Hypothalamus (tissue), 51 donors: ENCODE results near the gene CELA1.
"Not testable (repeated sequence)": the region's sequence is repeated elsewhere in the genome, so short reads cannot be mapped to it uniquely, and the experiment has no call there.

Source experiments
- DNase-seq, 51 donors: peaks; one replicate each; lab custom pipeline; 2025; lab: John Stamatoyannopoulos, UW

CELA1 gene

DNA sequence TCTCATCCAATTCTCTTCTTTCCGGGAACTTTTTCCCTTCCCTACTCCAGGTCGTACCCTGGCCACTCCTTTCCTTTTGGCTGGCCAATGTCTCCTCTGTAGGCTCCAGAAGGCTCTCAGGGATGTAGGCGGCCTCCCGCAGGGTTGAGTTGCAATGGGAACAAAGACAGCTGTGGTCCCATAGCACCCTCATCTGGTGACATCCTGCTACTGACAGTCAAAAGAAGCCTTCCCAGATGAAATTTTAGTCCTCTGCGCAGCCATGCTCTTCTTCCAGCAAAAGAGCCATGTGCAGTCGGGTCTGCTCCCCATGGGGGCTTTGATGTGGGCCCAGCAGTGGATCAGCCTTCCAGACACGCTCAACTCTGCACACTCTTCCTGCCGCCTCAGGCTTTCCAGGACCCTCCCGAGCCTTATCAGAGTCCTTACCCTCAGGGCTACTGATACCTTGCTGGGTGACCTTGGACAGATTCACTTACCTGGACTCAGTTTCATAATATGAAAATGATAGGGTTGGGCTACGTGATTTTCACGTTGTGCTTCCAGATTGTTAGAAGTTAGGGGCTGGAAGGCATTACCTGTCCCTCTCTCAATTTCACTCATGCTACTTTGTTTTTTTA, 5.5 kb upstream of the CELA1 start:
- peak in 31 of 51 donors; percentile 9 to 77 (median 31) for DNase-seq

GRCh38 chr12:51349026-51349425, 2.5 kb upstream of the CELA1 start:
- no peak for DNase-seq

DNA sequence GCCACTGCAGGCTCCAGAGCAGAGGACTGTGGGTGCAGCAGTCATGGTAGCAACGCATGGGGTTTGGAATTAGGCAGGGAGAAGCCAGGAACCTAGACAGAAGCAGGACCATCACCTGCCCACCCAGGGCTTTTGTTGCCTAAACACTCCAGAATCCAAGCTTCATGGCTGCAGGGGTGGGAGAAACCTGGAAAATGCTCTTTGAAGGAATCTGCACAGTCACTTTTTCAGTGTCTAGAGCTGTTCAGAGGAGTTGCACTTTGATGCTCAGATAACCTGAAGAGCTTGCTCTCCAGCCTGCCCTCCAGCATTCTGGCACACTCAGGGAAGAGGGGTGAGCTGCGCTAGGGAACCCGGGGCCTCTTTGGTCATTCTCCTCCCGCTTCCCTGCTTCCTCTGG, 1.6 kb upstream of the CELA1 start:
- DNase-seq = no peak

DNA sequence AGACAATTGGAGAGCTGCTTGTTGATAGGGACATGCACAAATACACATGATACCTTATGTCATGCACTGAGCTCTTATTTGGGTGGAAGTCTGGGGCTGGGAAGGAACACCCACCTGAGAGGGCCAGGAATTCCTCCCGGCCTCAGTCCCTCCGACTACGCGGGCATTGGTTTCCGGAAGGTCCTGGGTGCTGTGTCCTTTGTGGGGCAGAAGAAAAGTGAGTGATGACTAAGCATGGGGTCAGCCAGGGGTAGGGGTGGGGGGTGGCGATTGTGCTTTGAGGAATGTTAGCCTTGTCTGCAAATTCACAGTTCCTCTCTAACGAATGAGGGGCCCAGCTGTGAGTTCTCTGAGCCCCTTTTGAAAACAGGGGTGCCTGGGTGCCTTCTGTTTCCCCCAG, 798 bp downstream of the CELA1 start:
- no peak for DNase-seq

- no peak for DNase-seq
Observed at GRCh38 chr12:51343201-51343600, 3.3 kb downstream of the CELA1 start.

- DNase-seq = no peak
Observed at GRCh38 chr12:51342416-51342815, 4.1 kb downstream of the CELA1 start.

- DNase-seq = peak in 42 of 51 donors; percentile 9 to 84 (median 38)
Observed at GRCh38 chr12:51341251-51342007, 5.0 kb downstream of the CELA1 start.

DNA sequence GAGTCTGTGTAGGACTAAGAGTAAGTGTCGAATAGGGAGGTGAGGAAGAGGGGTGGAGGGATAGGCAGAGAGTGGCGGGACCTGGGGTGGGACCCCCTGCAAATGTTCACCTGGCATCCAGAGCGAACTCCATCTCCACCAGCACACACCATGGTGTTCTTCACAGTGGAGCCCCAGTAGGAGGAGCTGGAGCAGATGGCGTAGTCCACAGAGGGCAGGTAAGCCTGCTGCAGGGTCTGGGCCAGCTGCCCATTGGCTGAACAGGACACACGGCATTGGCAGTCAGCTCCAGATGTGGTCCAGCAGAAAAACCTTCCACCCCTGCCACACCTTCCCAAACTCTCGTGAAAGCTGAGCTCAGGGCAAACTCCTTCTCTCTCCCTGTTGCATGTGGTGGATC, 6.7 kb downstream of the CELA1 start:
- DNase-seq = no peak

GRCh38 chr12:51337336-51337735, 9.1 kb downstream of the CELA1 start:
- DNase-seq = not testable (repeated sequence)

DNA sequence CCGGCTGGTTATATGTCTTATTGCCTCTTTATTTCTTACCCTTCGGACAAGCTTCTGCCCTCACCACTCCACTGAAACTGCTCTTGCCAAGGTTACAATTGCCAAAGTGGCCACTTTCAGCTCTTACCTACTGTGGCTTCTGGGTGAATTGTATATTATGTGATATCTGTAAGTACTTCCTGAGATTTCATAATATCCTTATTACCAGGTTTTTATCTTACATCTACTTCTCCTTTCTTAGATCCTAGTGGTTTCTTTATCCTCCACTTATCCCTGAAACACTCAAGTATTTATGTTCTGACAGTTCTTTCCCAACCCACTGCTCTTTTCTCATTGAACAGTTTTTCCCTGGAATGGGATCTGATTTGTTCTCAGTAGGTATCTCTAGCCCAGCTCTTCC, 10.5 kb downstream of the CELA1 start:
- DNase-seq = no peak

- no peak for DNase-seq
Observed at GRCh38 chr12:51334764-51335163, 11.7 kb downstream of the CELA1 start.

DNA sequence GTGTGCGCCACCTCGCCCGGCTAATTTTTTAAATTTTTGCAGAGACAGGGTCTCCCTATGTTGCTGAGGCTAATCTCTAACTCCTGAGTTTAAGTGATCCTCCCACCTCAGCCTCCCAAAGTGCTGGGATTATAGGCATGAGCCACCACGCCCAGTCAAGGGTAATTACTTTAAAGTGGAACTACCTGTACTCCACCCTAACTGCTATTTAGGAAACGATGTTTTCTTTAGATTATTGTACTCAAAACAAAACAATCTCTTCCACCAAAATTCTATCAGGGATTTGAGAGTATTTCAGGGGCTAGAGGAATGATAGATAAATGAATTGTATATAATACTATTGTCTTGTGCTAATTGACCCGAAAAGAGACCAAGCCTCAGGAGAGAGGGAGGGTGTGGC, 12.9 kb downstream of the CELA1 start:
- DNase-seq = no peak

DNA sequence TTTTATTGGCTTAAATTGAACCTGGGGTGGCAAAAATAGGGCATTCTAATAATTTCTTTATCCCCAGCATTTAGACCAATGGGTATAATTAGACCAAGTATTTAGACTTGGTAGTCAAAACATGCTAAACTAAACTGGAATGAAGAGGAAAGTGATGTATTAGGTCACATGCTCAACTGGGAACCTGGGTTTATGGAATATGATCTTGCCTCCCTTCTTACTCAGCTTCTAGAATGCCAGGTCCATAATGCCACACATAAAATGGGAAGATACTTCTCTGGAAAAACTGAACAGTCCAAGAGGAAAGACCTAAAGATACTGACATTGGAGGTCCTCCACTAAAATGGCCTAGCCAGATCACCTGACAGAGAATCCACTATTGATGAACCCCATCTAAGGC, 16.3 kb downstream of the CELA1 start:
- DNase-seq = no peak

- DNase-seq = no peak
Observed at GRCh38 chr12:51329742-51330141, 16.7 kb downstream of the CELA1 start.

DNA sequence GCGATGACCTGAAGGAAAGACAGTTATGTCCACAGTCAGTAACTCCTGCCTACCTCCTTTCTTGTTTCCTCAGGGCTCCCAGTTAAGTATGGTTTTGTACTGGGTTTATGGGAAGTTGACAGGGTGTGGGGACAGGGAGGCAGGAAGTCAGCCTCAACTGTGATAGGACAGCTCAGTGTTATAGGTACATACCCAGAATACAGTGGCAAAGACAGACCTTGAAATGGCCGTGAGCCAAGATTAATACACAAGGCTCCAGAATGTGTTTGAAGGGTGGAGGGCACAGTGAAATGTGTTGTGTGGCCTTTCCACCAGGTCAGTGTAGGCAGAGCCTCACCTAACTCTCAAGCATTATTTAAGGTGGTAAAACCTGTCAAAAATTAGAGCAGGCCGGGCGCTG, 17.9 kb downstream of the CELA1 start:
- DNase-seq = no peak

DNA sequence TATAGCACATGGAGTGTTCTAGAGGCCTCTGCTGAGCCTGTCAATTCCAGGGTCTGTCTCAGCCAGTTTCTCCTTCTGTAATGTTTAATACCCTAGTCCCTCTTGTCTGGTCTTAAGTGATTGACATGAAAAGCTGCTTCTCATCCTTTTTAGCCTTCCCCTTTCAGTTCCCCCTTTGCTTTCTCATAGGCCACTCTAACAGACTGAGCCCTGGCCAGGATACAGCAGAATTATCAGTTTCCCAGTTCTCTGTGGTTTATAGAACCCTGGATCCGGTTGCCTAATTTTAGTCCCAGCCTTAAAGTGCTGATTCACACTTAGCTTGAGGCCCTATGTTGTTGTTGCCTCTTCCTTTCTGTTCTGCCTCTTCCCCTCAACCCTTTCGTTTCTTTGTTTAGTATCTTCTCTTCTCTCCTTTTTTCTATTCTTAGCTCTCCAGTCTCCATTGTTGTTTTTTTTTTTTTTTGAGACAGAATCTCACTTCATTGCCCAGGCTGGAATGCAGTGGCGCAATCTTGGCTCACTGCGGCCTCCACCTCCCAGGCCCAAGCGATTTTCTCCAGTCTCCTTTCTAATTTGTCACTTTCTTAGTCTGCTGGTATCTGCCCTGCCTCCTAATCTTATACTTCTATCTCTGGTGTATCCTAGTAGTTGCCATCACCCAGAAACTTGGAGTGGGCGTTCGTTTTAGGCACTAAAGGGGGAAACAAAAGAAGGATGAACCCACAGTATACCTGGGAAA, 19.6 kb downstream of the CELA1 start:
- peak in 8 of 51 donors; percentile 2 to 33 (median 10) for DNase-seq

DNA sequence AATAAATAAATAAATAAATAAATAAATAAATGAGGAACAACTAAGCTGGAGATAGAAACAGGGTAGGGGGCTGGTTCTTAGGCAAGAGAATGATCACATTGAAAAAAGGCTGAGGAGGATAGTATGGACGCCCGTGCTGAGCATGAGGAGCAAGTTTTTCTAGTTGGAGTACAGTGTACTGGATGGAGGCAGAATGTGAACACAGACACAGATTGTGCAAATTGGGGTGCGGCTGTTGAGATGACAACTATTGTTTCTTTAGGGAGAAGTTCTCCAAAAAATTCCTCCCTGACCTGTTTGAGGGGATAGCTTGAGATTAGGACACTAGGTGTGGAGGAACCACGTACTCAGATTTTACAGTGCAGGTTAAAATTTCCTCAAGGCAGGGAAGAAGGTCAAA, 21.5 kb downstream of the CELA1 start:
- no peak for DNase-seq

DNA sequence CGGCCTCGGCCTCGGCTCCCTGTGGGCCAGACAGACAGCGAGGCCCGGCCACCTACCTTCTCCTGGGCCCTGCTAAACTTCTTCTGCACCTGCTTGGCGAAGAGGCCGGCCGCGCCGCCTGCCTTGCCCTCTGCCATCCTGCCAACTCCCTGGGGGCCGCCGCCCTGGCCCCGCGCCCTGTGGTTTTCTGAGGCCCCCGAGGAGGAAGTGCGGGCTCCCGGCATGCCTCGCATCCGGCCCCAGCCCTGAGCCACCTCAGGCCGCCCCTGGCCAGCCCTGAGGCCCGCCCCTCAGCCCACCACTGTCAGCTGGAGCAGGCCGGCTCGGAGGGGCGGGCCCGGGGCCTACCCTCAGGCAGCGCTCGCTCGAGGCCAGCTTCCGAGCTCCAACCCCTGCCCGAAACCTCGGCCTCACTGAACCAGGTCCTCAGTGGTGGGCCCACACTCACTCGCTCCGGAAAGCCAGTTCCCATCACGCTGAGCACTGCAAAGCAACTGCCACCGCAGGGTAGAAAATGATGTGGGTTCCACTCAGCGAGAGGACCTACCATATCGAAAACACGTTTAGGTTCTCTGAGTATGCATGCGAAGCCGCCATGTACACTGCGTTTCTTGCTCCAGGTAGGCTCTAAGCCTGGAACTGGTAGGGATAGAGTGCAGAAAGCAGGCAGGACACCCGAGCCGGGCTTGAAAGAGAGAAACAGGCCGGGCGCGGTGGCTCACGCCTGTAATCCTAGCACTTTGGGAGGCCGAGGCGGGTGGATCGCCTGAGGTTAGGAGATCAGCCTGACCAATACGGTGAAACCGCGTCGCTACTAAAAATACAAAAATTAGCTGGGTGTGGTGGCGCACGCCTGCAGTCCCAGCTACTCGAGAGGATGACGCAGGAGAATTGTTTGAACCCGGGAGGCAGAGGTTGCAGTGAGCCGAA, 22.2 kb downstream of the CELA1 start, which contains the start of gene BIN2:
Gene BIN2 (minus strand): TSS at position 209 of the 930 bp plus-strand sequence. CDS start 72 bp downstream, at position 137.
- peak in 15 of 51 donors; percentile 1 to 31 (median 8) for DNase-seq

GRCh38 chr12:51323317-51323960, 23.0 kb downstream of the CELA1 start:
- no peak for DNase-seq

GRCh38 chr12:51322452-51322851, 24.0 kb downstream of the CELA1 start:
- DNase-seq = no peak
